Measurements from ENCODE around the gene CYBC1.

DNA sequence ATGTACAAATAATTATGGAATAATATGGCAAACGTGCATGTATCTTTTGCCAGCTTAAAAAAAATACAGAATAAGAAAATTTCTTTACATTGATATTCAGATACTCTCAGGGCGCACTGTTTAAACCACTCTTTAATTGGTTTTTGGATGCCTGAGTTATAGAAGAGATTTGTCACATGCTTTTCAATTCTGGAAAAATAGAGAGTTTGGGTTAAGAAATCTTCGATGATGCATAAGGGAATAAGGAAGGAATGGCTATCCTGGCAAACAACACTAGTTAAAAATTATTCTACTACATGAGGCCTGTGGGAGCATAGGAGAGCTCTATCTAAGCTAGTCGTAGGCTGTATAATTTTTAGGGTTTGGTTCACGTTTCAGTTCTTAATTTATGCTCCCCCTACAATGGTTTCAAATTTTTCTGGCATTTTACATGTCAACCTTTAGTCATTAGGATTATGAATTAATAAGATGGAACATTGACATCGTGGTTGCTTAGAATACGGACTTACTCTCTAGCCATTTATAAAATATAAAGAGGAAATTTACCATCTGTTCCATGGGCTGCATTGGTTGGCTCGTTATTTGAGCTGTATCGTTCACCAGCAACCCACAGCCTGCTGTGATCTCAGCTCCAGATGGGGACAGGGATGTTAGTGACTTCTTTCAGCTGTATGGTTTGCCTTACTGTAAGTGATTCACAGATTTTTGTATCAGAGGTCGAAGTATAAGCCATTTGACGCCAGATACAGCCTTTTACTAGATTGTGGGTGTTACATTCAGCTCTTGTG, 23.9 kb upstream of the CYBC1 start:
- TF ChIP-seq POLR2AphosphoS5 (IDR thresholded peaks at IDR 0.05; ENCODE audit: low read depth, low read length), result no peak
- no peak for TF ChIP-seq POLR2A (IDR thresholded peaks at IDR 0.05; ENCODE audit: low read depth, low read length)

Data from GM12892 (cell line).